HepG2 (cell line): ENCODE results near the gene TNRC18. TPM values are rescaled to one million over a fixed set of nuclear protein-coding genes. Genes with fewer than 3 reads are reported as not detected.
A peak's percentile ranks its signal among the peaks of the same experiment; 100 is the strongest.

ENCODE experiments used
- ATAC-seq: fragments of 200-7000 bp; cut with Tn5 transposase; 3 replicates; pipeline ENCODE4 v1.9.1; 2020; ENCODE audit warnings: mild to moderate bottlenecking, moderate library complexity
- BruUV-seq: library from RNA; stranded (reverse); fragments of 400-500 nt; replicated peaks from 2 replicates; lab custom pipeline; 2021; lab: Mats Ljungman, UMichigan
- CTCF ChIA-PET: fragments of 300-600 bp; formaldehyde crosslinking; extraction: SDS; loops from one replicate; lab custom pipeline; 2021; ENCODE audit warnings: low total read pairs, inconsistent platforms, low intra/inter-chr PET ratio; lab: Yijun Ruan, JAX
- POLR2A ChIA-PET: fragments of 350-600 bp; sonication (Branson Sonifier 250); formaldehyde crosslinking; loops from one replicate; lab custom pipeline; 2020; ENCODE audit warnings: antibody characterized with exemption, inconsistent platforms; lab: Yijun Ruan, JAX
- DNase-seq: peaks from one replicate; pipeline ENCODE4 v3.0.0-alpha.2; 2015; ENCODE audit warnings: low spot score
- FAIRE-seq: peaks from 3 replicates; lab custom pipeline; 2011; peaks lifted over from hg19 to GRCh38; lab: Jason Lieb, UNC
- H2AFZ ChIP-seq: one replicate; pipeline ENCODE4 v1.6.1; 2011; ENCODE audit warnings: low read length, inconsistent platforms
- H3K27ac ChIP-seq: fragments of 300-600 bp; 3 replicates; pipeline ENCODE4 v1.8.0; 2011; ENCODE audit warnings: mixed run types, mild to moderate bottlenecking, mixed read lengths, low read length, inconsistent platforms; ENCODE audit not compliant: insufficient read depth; ENCODE audit errors: extremely low read length
- H3K27me3 ChIP-seq, 2 experiments: fragments of 200-600 bp in 1 of 2; 2 replicates in 1 of 2; 3 replicates in 1 of 2; pipeline versions ENCODE4 v1.6.0 to v1.8.0; 2011; ENCODE audit warnings: low read length in 2 of 2, mild to moderate bottlenecking in 2 of 2, moderate library complexity in 2 of 2, inconsistent platforms in 1 of 2; ENCODE audit not compliant: insufficient read depth in 2 of 2, control insufficient read depth in 1 of 2
- H3K36me3 ChIP-seq, 2 experiments: fragments of 200-600 bp in 1 of 2; replicated peaks in 1 of 2; 2 replicates in 1 of 2; 3 replicates in 1 of 2; pipeline versions ENCODE4 v1.5.1 to v1.8.0; 2011; ENCODE audit warnings: low read length in 2 of 2, inconsistent platforms in 1 of 2; ENCODE audit not compliant: insufficient read depth in 2 of 2, control insufficient read depth in 1 of 2
- H3K4me1 ChIP-seq: 2 replicates; pipeline ENCODE4 v1.5.1; 2012; ENCODE audit warnings: low read length, inconsistent platforms; ENCODE audit not compliant: insufficient read depth
- H3K4me2 ChIP-seq: 2 replicates; pipeline ENCODE4 v1.6.0; 2011; ENCODE audit warnings: low read depth, low read length, inconsistent platforms
- H3K4me3 ChIP-seq, 3 experiments: fragments of 200-600 bp in 1 of 3; sonication (generic), shearing (Covaris generic) in 1 of 3; replicated peaks in 1 of 3; 2 replicates each; pipeline ENCODE4 v1.5.1; 2011 to 2016; ENCODE audit warnings: low read length in 3 of 3, inconsistent platforms in 2 of 3, low read depth in 2 of 3, mild to moderate bottlenecking in 2 of 3, control low read depth in 1 of 3, mixed read lengths in 1 of 3; ENCODE audit not compliant: insufficient read depth in 1 of 3
- H3K79me2 ChIP-seq: one replicate; pipeline ENCODE4 v1.6.1; 2011; ENCODE audit warnings: low read length, inconsistent platforms; ENCODE audit not compliant: insufficient read depth
- H3K9ac ChIP-seq: 2 replicates; pipeline ENCODE4 v1.6.0; 2011; ENCODE audit warnings: mild to moderate bottlenecking, low read depth, low read length, inconsistent platforms; ENCODE audit not compliant: insufficient read depth
- H3K9me3 ChIP-seq: 2 replicates; pipeline ENCODE4 v1.5.1; 2012; ENCODE audit warnings: mild to moderate bottlenecking, low read length
- H4K20me1 ChIP-seq: 2 replicates; pipeline ENCODE4 v1.6.0; 2011; ENCODE audit warnings: inconsistent platforms, mild to moderate bottlenecking, low read length, moderate library complexity; ENCODE audit not compliant: insufficient read depth
- AGO2 ChIP-seq: fragments of 200-400 bp; formaldehyde crosslinking; optimal IDR thresholded peaks from 2 replicates; pipeline ENCODE3; 2017; ENCODE audit warnings: mild to moderate bottlenecking, low read depth, low read length, moderate library complexity
- MAFF ChIP-seq: IDR thresholded peaks from 2 replicates; pipeline ENCODE4 v1.6.1; 2011; ENCODE audit warnings: low read depth, low read length, improper control_type of control experiment
- RBFOX2 ChIP-seq: fragments of 200-400 bp; formaldehyde crosslinking; IDR thresholded peaks from 2 replicates; pipeline ENCODE4 v1.6.1; 2017; ENCODE audit warnings: low read depth, mild to moderate bottlenecking, low read length
- RBM22 ChIP-seq: fragments of 200-400 bp; formaldehyde crosslinking; optimal IDR thresholded peaks from 2 replicates; pipeline ENCODE3; 2017; ENCODE audit warnings: mild to moderate bottlenecking, low read length, moderate library complexity
- ZKSCAN8 ChIP-seq: IDR thresholded peaks from 2 replicates; pipeline ENCODE4 v1.6.1; 2016; ENCODE audit warnings: borderline replicate concordance, missing genetic modification reagents, missing compliant biosample characterization
- ZNF235 ChIP-seq: sonication (generic); formaldehyde crosslinking; IDR thresholded peaks from 2 replicates; pipeline ENCODE4 v1.8.1; 2023; ENCODE audit warnings: mild to moderate bottlenecking, missing genetic modification reagents, borderline replicate concordance
- WGBS: methylation state at CpG from one replicate; pipeline ENCODE4 v1.1.6; 2017; ENCODE audit warnings: low lambda C conversion rate; 5-methylcytosine and 5-hydroxymethylcytosine counted together
- in situ Hi-C: cut with HindIII; loops from 2 replicates; pipeline ENCODE4 v1.10.0; 2017; ENCODE audit warnings: low pct_unique_long_range_greater_than_20kb; ENCODE audit not compliant: extremely low pct_ligation_motif_present
- intact Hi-C: fragments of 100-400 bp; cut with micrococcal nuclease; formaldehyde crosslinking; loops from one replicate; pipeline ENCODE4 v1.10.0; 2022; ENCODE audit not compliant: unreplicated experiment
- polyA plus RNA-seq, 8 experiments: library from polyadenylated mRNA; depleted of rRNA in 3 of 8; stranded (reverse) in 7 of 8; unstranded in 1 of 8; fragments of >200 nt; fragmentation: Illumina TruSeq in 4 of 8; extraction: Trizol in 4 of 8; gene quantifications; 2 replicates each; pipeline versions ENCODE4 v1.2.1 to v1.2.3, GENCODE V29; 2011 to 2016; ENCODE audit warnings: low read depth in 4 of 8, missing spikeins in 1 of 8, mixed read lengths in 1 of 8; ENCODE audit not compliant: insufficient read depth in 1 of 8
- total RNA-seq, 5 experiments: library from RNA; depleted of rRNA; stranded (reverse); fragments of >200 nt; fragmentation: Illumina TruSeq; extraction: Trizol; gene quantifications; 2 replicates each; pipeline ENCODE4 v1.2.3, GENCODE V29; 2016; ENCODE audit warnings: low read depth in 1 of 5

Gene TNRC18
- total and polyA plus RNA-seq, 2 of the 13 experiments (the other 11 are each of a cell fraction or from before 2014, with no cell fraction given) = 11.7 to 17.4 TPM

GRCh38 chr7:5380350-5381070 lies 43.1 kb downstream of the TNRC18 start:
- BruUV-seq = no TSS peak
- FAIRE-seq = no peak
- POLR2A ChIA-PET = no interaction called here

GRCh38 chr7:5379546-5379945 lies 44.1 kb downstream of the TNRC18 start:
- ChIA-PET POLR2A (no interaction called here), CTCF (no interaction called here)
- BruUV-seq = no TSS peak
- Histone ChIP-seq H3K4me2 (no peak overlapping the region), H3K9me3 (no peaks in the 10 kb centered on the region), H3K4me3 (no peak overlapping the region), H3K4me1 (peaks cover 10% of the 10 kb centered on the region; the same call in 1 of the 2 replicates), H3K9ac (no peak overlapping the region), H2AFZ (no peak overlapping the region), H3K27ac (no peak overlapping the region), H4K20me1 (peaks cover 60% of the 10 kb centered on the region; the same call in 1 of the 2 replicates), H3K79me2 (peaks cover 46% of the 10 kb centered on the region), H3K27me3 (no peaks in the 10 kb centered on the region)
- no peak for ATAC-seq
- in situ Hi-C loops = no loop called here
- FAIRE-seq = no peak
- intact Hi-C loops = no loop called here
- DNase-seq = no peak
- 100% methylated on average over 10 of the region's 17 CpGs for WGBS
- TF ChIP-seq RBM22 = peak; percentile 53
- TF ChIP-seq AGO2 = peak; percentile 77
- TF ChIP-seq RBFOX2 = 0 out of 2 replicates have a peak, but pooled peaks have one; percentile 23
- no peak for TF ChIP-seq ZKSCAN8
- TF ChIP-seq, all 625 proteins: peak for 3
- peaks cover 34 to 56% of the 10 kb centered on the region in 2 experiments; a peak in 4 of 5 replicates for H3K36me3 ChIP-seq

More at GRCh38 chr7:5380350-5381070, 43.1 kb downstream of the TNRC18 start:
- ATAC-seq (no peak), DNase-seq (no peak)
- CTCF ChIA-PET = no interaction called here
- 100% methylated on average over 12 of the region's 20 CpGs for WGBS
- H3K36me3 ChIP-seq = peaks cover 34 to 46% of the 10 kb centered on the region in 2 experiments; a peak in 4 of 5 replicates
- in situ Hi-C loops (no loop called here), intact Hi-C loops (no loop called here)
- H3K27me3 ChIP-seq = no peaks in the 10 kb centered on the region
- no peaks in the 10 kb centered on the region for H3K9me3 ChIP-seq
- H3K79me2 ChIP-seq = peaks cover 52% of the 10 kb centered on the region
- peaks cover 10% of the 10 kb centered on the region; the same call in 1 of the 2 replicates for H3K4me1 ChIP-seq
- no peak overlapping the region for H2AFZ ChIP-seq
- H3K27ac ChIP-seq = no peak overlapping the region
- peaks cover 65% of the 10 kb centered on the region; the same call in 1 of the 2 replicates for H4K20me1 ChIP-seq
- no peak overlapping the region for H3K4me2 ChIP-seq
- no peak overlapping the region for H3K9ac ChIP-seq
- TF ChIP-seq ZNF235 (CRISPR knock-in tag) (no peak), MAFF (no peak), AGO2 (peak; percentile 84)
- no peak overlapping the region for H3K4me3 ChIP-seq
